Limb (tissue), 2 donors: ENCODE data around the gene MAN1A1.
"Not testable (repeated sequence)": the region's sequence is repeated elsewhere in the genome, so short reads cannot be mapped to it uniquely, and the experiment has no call there.

Experiments
- DNase-seq, 2 donors: peaks; one replicate each; pipeline ENCODE4 v3.0.0-alpha.2; 2016; ENCODE audit errors: extremely low spot score in 2 of 2

Gene MAN1A1

GRCh38 chr6:119173249-119174084 lies 176.1 kb downstream of the MAN1A1 start:
- DNase-seq = peak in 1 of 2 donors; percentile 69

DNA sequence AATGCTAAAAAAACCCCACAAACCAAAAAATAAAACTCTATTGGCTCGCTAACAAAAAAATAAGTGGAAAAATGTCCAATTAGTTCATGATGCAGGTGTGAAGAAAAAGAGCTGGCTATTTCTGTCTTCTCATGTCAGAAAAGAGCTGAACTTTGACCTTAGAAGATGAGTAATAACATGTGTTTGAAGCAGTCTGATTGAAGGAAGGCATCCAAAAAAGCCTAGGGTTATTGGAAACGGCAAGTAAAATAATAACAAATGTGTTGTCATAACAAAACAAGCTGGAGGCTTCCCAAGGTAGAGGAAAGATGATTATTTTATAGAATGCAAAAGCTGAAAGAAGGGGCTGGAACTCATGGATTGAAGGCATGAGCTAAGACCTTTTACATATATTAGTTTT lies 176.7 kb downstream of the MAN1A1 start:
- no peak for DNase-seq

DNA sequence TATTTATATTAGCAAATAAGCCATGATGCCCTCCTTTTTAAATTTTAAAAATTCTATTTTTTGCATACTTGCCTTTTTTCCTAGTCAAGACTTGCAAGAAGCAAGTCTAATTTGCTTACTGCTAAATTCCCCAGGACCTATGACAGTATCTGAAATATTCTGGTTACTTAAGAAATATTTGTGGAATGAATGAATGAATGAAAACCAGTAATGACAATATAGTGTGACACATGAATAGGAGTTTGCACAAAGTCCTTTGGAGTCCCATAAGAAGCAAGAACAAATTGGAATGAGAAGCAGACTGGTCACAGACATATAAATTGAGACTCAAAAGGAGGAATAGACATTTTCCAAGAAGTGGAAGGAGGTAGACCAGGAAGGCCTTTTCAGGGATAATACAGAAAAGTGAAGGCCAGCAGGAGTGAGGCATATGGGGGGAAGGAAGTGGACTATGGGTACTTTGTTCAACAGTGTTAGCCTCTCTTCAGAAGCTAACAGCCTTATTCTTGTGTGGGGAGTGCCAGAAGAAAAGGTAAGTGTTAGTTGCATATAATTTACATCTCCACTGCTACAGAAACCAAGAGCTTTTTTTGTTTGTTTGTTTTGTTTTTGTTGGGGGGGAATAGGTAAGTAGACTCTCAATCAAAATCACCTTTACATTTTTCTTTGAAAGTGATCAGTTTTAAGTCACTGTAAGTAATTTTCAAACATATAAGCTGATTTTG lies 177.5 kb downstream of the MAN1A1 start:
- DNase-seq = no peak

- DNase-seq = no peak
Observed at GRCh38 chr6:119171088-119171841, 178.3 kb downstream of the MAN1A1 start.

GRCh38 chr6:119170447-119171087 lies 179.0 kb downstream of the MAN1A1 start:
- no peak for DNase-seq

DNA sequence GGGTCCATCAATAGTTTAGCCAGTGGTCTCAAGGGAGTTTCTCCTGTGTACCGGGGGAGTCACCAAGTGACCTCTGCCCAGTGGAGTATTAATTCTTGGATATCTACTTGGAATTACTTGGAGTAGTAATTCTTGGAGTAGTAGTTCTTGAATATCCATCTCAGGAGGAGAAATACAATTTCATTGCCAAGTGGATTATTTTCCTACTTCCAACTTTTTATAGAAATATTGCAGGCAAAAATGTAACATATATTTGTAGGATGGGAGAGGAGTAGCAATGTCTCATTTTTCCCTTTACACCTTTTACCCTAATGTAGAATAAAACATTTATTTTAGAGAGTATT lies 179.5 kb downstream of the MAN1A1 start:
- no peak for DNase-seq

- not testable (repeated sequence) for DNase-seq
Observed at GRCh38 chr6:119169355-119169754, 180.2 kb downstream of the MAN1A1 start.

GRCh38 chr6:119166024-119166784 lies 183.4 kb downstream of the MAN1A1 start:
- DNase-seq = no peak

- no peak for DNase-seq
Observed at GRCh38 chr6:119163006-119163405, 186.6 kb downstream of the MAN1A1 start.

GRCh38 chr6:119162134-119162775 lies 187.3 kb downstream of the MAN1A1 start:
- DNase-seq = no peak

GRCh38 chr6:119161438-119161837 lies 188.1 kb downstream of the MAN1A1 start:
- DNase-seq = peak in 1 of 2 donors; percentile 73

GRCh38 chr6:119160911-119161310 lies 188.7 kb downstream of the MAN1A1 start:
- no peak for DNase-seq

DNA sequence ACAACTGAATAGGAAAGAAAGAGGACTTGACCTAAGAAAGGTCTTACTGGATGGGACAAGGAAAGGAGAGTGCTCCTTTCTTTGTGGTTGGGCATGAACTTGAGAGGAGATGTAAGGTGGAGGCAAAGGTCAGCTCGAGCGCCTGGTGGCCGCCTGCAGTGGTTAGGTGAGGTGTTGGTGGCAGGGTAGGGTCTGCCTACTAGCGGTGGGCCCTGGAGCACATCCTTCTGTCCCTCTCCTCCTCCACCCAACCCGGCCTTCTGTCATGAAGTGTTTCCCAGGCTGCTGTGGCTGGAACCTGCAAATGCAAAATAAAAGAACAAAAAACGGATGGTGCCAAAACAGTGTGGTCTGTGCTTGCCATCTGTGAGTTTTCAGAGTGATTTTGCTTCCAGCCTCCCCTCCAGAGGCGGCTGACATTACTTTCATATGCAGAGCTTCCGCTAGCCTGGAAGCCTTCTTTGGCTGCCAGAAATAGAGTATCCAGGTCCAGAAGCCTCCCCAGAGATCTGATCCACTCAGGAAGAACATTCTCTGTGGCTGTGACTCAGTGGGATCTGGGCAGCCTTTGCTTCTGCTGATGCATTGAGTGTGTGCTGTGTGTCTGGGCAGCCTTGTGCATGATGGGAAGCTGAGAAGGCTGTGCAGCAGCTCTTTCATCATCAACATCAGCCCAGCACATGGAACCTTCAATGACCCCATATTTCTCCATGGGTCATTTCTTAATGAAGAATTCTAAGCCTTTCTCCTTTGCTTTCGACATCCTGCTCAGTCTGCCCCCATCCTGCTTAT lies 191.3 kb downstream of the MAN1A1 start:
- no peak for DNase-seq

GRCh38 chr6:119157506-119157815 lies 192.1 kb downstream of the MAN1A1 start:
- no peak for DNase-seq

DNA sequence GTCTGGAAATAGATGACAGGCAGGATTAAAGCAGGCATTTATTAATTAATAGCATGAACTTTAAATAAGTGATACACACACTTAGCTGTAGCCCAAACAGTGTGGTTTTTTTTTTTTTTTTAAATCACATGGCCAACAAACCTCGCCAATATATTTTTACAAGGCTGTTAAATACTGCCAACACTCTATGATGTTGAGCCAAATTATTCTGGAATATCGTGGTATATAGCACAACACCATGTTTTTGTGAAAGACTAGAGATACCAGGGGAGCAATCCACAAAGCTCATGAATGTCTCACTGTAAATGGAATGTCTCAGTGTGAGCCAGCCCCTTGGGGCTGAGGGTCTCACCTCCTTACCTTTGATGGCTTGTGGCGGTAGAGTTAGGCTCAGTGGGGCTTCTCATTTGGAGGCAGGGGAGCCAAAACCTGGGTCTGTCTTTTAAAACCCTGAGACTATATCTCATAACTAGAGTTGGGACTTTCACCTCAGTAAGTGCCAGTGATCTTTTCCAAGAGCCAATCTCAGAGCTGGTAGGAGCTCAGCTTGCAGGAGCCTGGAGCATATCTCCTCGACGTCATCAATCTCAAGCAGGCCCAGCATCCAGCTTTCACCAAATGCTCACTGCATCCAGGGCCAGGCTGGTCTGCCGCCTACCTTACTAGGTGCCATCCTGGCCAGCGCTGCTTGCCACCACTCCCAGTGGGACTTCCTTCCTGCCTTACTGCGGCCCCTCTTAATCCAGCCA lies 192.6 kb downstream of the MAN1A1 start:
- no peak for DNase-seq

GRCh38 chr6:119156082-119156481 lies 193.5 kb downstream of the MAN1A1 start:
- DNase-seq = not testable (repeated sequence)

GRCh38 chr6:119152187-119152586 lies 197.4 kb downstream of the MAN1A1 start:
- no peak for DNase-seq

DNA sequence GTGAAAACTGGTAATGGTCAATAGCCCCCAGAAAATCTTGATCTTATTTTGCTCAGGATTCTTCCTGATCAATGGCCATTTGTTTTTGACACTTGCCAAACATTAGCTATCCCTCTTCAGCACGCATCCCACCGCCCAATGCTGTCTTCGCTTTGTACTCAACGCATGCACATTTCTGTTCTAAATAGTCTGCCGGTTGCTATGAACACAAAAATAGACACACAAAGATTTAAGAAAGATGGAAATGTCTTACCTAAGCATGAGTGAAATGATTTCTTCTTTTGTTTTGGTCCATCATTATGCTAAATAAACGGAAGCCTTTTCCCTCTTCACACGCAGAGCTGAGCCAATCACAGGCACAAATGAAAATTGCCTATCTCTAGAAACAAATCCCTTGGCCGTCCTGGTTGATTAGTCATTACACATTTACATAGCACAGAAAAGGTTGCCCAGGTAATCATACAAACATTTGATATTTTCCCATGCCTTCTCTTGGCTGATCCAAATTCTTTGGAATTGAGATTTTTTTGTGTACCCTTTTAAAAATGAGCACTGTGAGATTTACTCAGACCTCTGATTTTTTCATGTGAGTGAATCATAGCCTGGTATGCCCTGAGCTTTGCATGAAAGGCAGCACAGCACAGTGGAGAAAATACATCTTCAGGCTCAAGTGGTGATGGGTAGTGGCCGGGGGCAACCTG lies 200.6 kb downstream of the MAN1A1 start:
- DNase-seq = no peak
